Cardiac fibroblast (primary cell): Measurements from ENCODE around the gene ASPA.
"Not testable (repeated sequence)": the region's sequence is repeated elsewhere in the genome, so short reads cannot be mapped to it uniquely, and the experiment has no call there.

ENCODE experiments used
- DNase-seq, 2 donors: peaks; one replicate each; pipeline versions ENCODE4 v3.0.0 to v3.0.0-alpha.2; 2010; ENCODE audit warnings: low read depth in 2 of 2
- H3K4me3 ChIP-seq, 2 donors: replicated peaks in 1 of 2; 1 replicate in 1 of 2; 2 replicates in 1 of 2; pipeline ENCODE4 v1.5.1; 2011; ENCODE audit warnings: low read depth in 2 of 2, low read length in 2 of 2, mild to moderate bottlenecking in 2 of 2, moderate library complexity in 1 of 2
- TF ChIP-seq, protein P1 (sequence below): IDR thresholded peaks from one replicate; pipeline ENCODE4 v1.5.1; 2011; ENCODE audit warnings: low read depth, mild to moderate bottlenecking, low read length, inconsistent platforms

The ASPA gene

DNA sequence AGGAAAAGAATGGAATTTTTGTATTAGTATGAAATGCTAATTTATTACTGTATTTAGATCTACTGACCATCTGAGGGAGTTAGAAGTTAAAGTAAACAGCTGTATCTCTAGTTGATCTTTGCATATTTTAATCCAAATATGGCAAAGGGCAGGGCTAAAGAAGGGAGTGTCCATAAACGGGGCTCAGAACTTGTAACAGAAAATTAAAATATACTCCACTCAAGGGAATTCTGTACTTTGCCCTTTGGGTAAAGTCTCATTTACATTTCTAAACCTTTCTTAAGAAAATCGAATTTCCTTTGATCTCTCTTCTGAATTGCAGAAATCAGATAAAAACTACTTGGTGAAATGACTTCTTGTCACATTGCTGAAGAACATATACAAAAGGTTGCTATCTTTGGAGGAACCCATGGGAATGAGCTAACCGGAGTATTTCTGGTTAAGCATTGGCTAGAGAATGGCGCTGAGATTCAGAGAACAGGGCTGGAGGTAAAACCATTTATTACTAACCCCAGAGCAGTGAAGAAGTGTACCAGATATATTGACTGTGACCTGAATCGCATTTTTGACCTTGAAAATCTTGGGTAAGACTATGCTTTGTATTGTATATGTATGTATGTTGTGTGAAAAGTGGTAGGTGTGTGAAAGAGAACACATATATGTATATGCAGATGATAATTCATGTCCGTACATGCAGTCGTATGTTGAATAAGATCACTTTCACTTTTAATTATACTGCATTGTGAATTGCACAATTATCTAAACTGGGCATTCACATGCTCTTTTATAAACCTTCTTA, at the start of gene ASPA:
TSS of gene ASPA (plus strand) at position 186 of the 799 bp plus-strand sequence. CDS start at position 349, 163 bp downstream.
- H3K4me3 ChIP-seq: peak within 1 kb of the TSS in 1 of 2 donors; percentile 22
- peak; percentile 20 to 29 for DNase-seq
- TF ChIP-seq, protein P1, sequence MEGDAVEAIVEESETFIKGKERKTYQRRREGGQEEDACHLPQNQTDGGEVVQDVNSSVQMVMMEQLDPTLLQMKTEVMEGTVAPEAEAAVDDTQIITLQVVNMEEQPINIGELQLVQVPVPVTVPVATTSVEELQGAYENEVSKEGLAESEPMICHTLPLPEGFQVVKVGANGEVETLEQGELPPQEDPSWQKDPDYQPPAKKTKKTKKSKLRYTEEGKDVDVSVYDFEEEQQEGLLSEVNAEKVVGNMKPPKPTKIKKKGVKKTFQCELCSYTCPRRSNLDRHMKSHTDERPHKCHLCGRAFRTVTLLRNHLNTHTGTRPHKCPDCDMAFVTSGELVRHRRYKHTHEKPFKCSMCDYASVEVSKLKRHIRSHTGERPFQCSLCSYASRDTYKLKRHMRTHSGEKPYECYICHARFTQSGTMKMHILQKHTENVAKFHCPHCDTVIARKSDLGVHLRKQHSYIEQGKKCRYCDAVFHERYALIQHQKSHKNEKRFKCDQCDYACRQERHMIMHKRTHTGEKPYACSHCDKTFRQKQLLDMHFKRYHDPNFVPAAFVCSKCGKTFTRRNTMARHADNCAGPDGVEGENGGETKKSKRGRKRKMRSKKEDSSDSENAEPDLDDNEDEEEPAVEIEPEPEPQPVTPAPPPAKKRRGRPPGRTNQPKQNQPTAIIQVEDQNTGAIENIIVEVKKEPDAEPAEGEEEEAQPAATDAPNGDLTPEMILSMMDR: no peak

DNA sequence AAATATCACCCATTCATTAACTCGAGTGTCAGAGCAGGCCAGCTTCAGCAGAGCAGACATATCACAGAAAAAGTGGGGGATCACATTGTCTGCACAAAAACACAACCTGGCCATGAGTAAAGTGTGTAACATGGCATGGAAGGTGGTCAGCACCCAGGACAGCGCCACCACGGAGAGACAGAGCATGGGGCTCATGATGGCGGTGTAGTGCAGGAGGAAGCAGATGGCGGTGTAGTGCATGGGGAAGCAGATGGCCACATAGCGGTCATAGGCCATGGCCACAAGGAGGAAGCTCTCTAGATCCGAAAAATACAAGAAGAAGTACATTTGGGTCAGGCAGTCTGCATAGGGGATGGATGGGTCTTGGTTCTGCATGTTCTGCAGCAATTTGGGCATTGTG, 42.6 kb upstream of the ASPA start:
- not testable (repeated sequence) for H3K4me3 ChIP-seq
- DNase-seq: peak in 1 of 2 donors; percentile 6

DNA sequence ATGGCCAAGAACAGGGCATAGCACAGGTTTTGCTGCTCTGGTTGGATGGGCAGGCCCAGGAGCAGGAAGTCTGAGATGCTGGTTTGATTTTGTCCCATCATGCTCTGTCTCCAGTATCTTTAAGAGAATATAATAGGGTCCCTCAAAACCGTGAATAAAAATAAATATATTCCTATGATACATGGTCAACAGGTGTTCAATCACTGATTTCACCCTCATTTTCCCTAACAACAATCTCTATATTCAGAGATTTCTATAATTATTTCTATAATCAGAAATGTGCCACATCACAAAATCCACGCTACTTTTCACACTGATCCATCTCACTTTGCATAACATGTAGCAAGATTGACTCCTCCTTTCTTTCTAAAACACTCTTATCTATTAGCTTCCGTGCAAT, 42.1 kb upstream of the ASPA start, which contains the start of gene OR1E2:
TSS of gene OR1E2 (minus strand) at position 101 of the 400 bp plus-strand sequence. CDS start at position 101, 0 bp downstream.
- DNase-seq: no peak
- TF ChIP-seq, protein P1: no peak
- no peak within 1 kb of the TSS for H3K4me3 ChIP-seq

DNA sequence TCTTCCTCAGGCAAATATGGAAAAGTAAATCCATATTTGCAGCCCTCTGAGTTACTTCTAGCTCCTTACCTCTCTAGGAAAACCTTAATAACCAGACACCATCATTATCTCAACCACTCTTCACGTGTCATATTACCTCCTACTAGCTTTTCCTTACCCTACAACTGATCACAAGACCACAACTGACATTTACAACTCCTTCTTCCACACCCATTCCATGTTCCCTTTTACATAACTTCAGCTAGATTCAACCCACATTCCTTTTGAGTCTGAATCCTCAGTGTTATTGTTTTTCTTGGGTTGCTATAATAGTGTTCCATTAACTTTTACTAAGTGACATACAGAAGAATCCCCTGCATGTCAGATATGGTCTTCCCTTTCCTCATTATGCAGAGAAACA, 37.4 kb upstream of the ASPA start:
- TF ChIP-seq, protein P1: no peak
- no peak for DNase-seq
- no peak overlapping the region for H3K4me3 ChIP-seq

DNA sequence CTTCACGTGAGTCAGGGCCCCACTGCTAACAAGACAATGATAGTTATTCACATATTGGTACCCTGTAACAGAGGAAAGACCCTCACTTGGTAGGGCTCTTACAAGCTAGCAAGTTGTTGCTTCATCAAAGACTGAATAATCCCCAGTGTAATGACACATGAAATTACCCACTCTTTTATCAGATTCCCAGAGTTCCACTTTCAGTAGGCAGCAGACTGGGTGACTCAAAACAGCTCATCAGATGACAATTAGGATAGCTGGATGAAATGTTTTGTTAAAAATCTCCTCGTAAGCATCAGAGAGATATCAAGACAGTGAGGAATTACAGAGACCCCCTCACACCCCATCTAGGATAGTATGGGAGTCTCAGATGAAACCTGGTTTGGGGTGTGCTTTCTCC, 35.3 kb upstream of the ASPA start:
- H3K4me3 ChIP-seq: no peak overlapping the region
- TF ChIP-seq, protein P1: no peak
- DNase-seq: peak in 1 of 2 donors; percentile 20

DNA sequence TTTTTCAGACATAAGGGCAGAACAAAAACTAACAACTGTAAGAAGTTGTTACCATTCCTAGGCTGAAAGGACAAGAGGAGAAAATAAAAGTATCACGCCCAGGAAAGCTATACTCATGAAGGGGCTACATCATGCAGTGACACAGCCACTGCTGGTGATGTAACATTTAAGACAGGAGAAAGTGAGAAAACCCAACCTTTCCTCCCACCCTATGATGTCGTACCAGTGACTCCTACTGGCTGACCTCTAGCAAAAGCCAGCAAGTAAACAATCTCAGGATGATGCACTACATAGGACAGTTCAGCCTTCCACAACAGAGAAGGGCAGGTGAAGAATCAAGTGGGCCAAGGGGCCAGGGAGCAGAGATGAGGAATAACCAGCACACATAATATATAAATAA, 28.2 kb upstream of the ASPA start:
- peak; percentile 5 to 28 for DNase-seq
- H3K4me3 ChIP-seq: no peak overlapping the region
- TF ChIP-seq, protein P1: no peak

DNA sequence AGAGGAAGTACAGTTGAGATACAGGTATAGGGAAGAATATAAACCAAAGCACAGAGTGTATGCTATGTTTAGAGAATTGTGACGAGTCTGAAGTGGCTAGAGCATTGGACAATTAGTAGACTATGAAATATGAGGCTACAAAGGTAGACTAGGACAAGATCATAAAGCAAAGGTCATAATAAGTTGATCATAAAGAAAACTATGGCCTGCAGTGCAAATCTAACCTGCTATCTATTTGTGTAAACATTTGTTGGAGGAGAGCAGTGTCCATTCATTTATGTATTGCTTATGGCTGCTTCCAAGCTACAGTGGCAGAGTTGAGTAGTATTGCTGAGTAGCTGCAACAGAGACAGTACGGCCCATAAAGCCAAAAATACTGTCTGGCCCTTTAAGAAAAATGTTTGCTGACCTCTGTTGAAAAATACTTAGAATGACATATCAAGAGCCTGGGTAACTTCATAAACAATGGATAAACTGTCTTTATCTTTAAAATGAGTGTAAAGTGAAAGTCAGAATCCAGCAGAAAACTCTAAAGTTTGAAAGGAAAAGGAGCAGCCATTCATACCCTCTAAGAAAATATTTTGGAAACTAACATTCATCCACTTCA, 27.6 kb upstream of the ASPA start:
- DNase-seq: peak; percentile 3 to 27
- H3K4me3 ChIP-seq: no peak overlapping the region
- TF ChIP-seq, protein P1: no peak

DNA sequence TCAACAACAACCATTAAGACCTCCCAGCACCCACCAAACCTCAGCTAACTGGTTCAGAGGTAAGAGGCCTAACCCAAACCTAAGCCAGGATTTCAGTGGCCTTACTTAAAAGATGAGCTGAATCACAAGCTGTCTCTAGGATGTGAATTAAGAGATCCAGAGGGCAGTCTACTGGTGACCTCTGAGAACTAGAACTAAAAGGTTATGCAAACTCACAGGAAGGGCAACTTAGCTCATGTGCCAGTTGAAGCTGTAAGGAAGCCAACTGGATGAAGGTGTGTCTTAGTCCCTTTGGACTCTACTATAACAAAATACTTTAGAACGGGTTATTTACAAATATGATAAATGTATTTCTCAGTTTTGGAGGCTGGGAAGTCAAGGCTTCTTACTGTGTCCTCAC, 9.4 kb upstream of the ASPA start:
- H3K4me3 ChIP-seq, DNase-seq: not testable (repeated sequence)
